Omental fat pad (tissue), 4 donors: ENCODE data around the gene HOXA1. TPM values are rescaled to one million over a fixed set of nuclear protein-coding genes. Genes with fewer than 3 reads are reported as not detected.

Experiments
- ATAC-seq: fragments of 150-250 bp; one replicate; pipeline ENCODE4 v1.9.1; 2016; ENCODE audit warnings: mild to moderate bottlenecking, moderate library complexity; ENCODE audit not compliant: low FRiP score
- DNase-seq: peaks from one replicate; pipeline ENCODE4 v3.0.0-alpha.2; 2019; ENCODE audit warnings: low spot score
- total RNA-seq, 4 donors: library from RNA; depleted of rRNA; stranded (reverse); fragments of >200 nt; gene quantifications; one replicate each; pipeline ENCODE4 v1.1.0, GENCODE V29; 2016
- TF ChIP-seq, protein P1 (sequence below), 3 donors: fragments of 450-650 bp; IDR thresholded peaks; one replicate each; pipeline ENCODE4 v1.5.1; 2016 to 2017; ENCODE audit warnings: antibody characterized with exemption in 3 of 3, mild to moderate bottlenecking in 3 of 3, moderate library complexity in 2 of 3

The HOXA1 gene
- total RNA-seq, 4 donors from 2014 or later = 0.56 to 0.84 (median 0.77) TPM

- TF ChIP-seq, protein P1, sequence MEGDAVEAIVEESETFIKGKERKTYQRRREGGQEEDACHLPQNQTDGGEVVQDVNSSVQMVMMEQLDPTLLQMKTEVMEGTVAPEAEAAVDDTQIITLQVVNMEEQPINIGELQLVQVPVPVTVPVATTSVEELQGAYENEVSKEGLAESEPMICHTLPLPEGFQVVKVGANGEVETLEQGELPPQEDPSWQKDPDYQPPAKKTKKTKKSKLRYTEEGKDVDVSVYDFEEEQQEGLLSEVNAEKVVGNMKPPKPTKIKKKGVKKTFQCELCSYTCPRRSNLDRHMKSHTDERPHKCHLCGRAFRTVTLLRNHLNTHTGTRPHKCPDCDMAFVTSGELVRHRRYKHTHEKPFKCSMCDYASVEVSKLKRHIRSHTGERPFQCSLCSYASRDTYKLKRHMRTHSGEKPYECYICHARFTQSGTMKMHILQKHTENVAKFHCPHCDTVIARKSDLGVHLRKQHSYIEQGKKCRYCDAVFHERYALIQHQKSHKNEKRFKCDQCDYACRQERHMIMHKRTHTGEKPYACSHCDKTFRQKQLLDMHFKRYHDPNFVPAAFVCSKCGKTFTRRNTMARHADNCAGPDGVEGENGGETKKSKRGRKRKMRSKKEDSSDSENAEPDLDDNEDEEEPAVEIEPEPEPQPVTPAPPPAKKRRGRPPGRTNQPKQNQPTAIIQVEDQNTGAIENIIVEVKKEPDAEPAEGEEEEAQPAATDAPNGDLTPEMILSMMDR (IDR thresholded peaks at IDR 0.05) = no peak
- DNase-seq (no peak), ATAC-seq (no peak)
These were observed 16.4 kb downstream of the HOXA1 start for GRCh38 chr7:27079234-27079975.

DNA sequence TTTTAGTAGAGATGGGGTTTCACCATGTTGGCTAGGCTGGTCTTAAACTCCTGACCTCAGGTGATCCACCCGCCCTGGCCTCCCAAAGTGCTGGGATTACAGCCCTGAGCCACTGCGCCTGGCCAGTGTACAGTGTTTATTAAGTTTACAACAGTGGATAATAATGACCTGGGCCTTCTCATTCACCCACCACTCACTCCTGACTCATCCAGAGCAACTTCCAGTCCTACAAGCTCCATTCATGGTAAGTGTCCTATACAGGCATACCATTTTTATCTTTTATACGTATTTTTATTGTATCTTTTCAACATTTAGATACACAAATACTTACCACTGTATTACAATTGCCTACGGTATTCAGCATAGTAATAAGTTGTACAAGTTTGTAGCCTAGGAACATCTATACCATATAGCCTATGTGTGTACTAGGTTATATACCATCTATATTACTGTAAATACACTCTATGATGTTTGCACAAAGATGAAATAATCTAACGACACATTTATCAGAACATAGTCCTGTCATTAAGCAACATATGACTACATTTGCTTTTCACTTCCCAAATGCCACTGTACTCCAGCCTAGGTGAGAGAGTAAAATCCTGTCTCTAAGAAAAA, 17.1 kb downstream of the HOXA1 start:
- TF ChIP-seq, protein P1 (IDR thresholded peaks at IDR 0.05) = no peak
- ATAC-seq = no peak
- DNase-seq = no peak

GRCh38 chr7:27073076-27073475, 22.7 kb downstream of the HOXA1 start:
- TF ChIP-seq, protein P1 (IDR thresholded peaks at IDR 0.05) = no peak
- ATAC-seq = no peak
- DNase-seq = no peak

DNA sequence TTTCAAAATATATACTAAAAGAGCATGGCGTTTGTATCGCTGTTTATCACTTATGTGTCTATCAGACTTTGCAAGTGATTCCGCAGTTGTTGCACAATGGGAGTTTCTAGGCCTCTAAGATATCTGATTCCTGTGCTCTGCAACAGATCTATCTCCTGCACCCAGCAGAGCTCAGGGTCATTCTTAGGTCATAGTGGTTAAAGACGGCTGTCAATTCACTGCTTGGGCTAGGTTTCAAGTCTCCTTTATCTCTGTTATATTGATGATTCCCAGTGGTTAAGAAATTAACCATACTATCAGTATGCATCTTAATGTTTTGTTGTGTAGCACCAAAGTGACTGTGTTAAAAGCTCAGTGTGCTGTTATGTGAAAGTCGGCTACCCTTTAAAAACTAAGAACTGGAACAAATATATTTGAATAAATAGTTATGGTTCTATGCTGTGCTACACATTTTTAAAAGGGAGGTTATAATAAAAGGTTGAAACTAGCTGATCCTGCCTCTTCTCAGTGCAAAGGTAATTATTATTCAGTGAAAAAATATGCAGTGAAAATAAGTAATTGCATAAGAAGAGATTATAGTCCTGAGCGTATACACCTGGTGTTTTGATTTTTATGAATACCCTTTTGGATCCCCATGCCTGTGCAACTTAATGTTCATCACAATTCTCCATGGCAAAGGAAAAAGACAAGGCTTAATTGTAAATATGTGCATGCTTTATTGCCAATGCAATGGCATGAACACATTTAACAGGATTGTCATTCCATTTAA, 24.0 kb downstream of the HOXA1 start:
- DNase-seq (no peak), ATAC-seq (no peak)
- TF ChIP-seq, protein P1 (IDR thresholded peaks at IDR 0.05) = no peak

- no peak for ATAC-seq
- TF ChIP-seq, protein P1 (IDR thresholded peaks at IDR 0.05) = no peak
- no peak for DNase-seq
These were observed 27.5 kb downstream of the HOXA1 start for GRCh38 chr7:27068259-27068658.

GRCh38 chr7:27066148-27066547, 29.7 kb downstream of the HOXA1 start:
- DNase-seq (no peak), ATAC-seq (no peak)
- TF ChIP-seq, protein P1 (IDR thresholded peaks at IDR 0.05) = no peak
